Measurements from ENCODE around the gene PPP1R14C.
"Not testable (repeated sequence)": the region's sequence is repeated elsewhere in the genome, so short reads cannot be mapped to it uniquely, and the experiment has no call there.

The PPP1R14C gene

GRCh38 chr6:150169181-150169580 is 26.3 kb downstream of the PPP1R14C start:
- no peak for DNase-seq (ENCODE audit: low spot score)

- DNase-seq (ENCODE audit: low spot score) = peak; percentile 81
Measured at GRCh38 chr6:150169609-150170008, 26.8 kb downstream of the PPP1R14C start.

- no peak for DNase-seq (ENCODE audit: low spot score)
Measured at GRCh38 chr6:150172929-150173328, 30.1 kb downstream of the PPP1R14C start.

GRCh38 chr6:150175586-150176151 is 32.8 kb downstream of the PPP1R14C start:
- DNase-seq (ENCODE audit: low spot score) = no peak

- no peak for DNase-seq (ENCODE audit: low spot score)
Measured at GRCh38 chr6:150176152-150176551, 33.3 kb downstream of the PPP1R14C start.

GRCh38 chr6:150176659-150177058 is 33.8 kb downstream of the PPP1R14C start:
- no peak for DNase-seq (ENCODE audit: low spot score)

- no peak for DNase-seq (ENCODE audit: low spot score)
Measured at GRCh38 chr6:150177259-150177951, 34.6 kb downstream of the PPP1R14C start.

GRCh38 chr6:150177952-150178520 is 35.2 kb downstream of the PPP1R14C start:
- peak; percentile 47 for DNase-seq (ENCODE audit: low spot score)

- DNase-seq (ENCODE audit: low spot score) = no peak
Measured at GRCh38 chr6:150179030-150179429, 36.2 kb downstream of the PPP1R14C start.

GRCh38 chr6:150179907-150180424 is 37.1 kb downstream of the PPP1R14C start:
- DNase-seq (ENCODE audit: low spot score) = not testable (repeated sequence)

GRCh38 chr6:150180517-150180916 is 37.7 kb downstream of the PPP1R14C start:
- no peak for DNase-seq (ENCODE audit: low spot score)

- DNase-seq (ENCODE audit: low spot score) = no peak
Measured at GRCh38 chr6:150182460-150183078, 39.7 kb downstream of the PPP1R14C start.

- DNase-seq (ENCODE audit: low spot score) = no peak
Measured at GRCh38 chr6:150183105-150183504, 40.3 kb downstream of the PPP1R14C start.

GRCh38 chr6:150183966-150184365 is 41.1 kb downstream of the PPP1R14C start:
- no peak for DNase-seq (ENCODE audit: low spot score)

GRCh38 chr6:150184850-150185731 is 42.2 kb downstream of the PPP1R14C start:
- DNase-seq (ENCODE audit: low spot score) = no peak

- DNase-seq (ENCODE audit: low spot score) = no peak
Measured at GRCh38 chr6:150185732-150186117, 42.9 kb downstream of the PPP1R14C start.

- no peak for DNase-seq (ENCODE audit: low spot score)
Measured at GRCh38 chr6:150186129-150186898, 43.5 kb downstream of the PPP1R14C start.

- not testable (repeated sequence) for DNase-seq (ENCODE audit: low spot score)
Measured at GRCh38 chr6:150187433-150187832, 44.6 kb downstream of the PPP1R14C start.

- DNase-seq (ENCODE audit: low spot score) = no peak
Measured at GRCh38 chr6:150189122-150189521, 46.3 kb downstream of the PPP1R14C start.

GRCh38 chr6:150191809-150192208 is 49.0 kb downstream of the PPP1R14C start:
- peak; percentile 38 for DNase-seq (ENCODE audit: low spot score)

GRCh38 chr6:150194195-150194594 is 51.4 kb downstream of the PPP1R14C start:
- no peak for DNase-seq (ENCODE audit: low spot score)
